GM19463 (cell line): ENCODE results near the gene SUPT7L.
"Not testable (repeated sequence)": the region's sequence is repeated elsewhere in the genome, so short reads cannot be mapped to it uniquely, and the experiment has no call there.

Experiments used
- ATAC-seq: cut with Tn5 transposase; IDR thresholded peaks from one replicate; pipeline ENCODE4 v1.9.1; 2021; ENCODE audit warnings: mild to moderate bottlenecking, moderate library complexity; ENCODE audit not compliant: unreplicated experiment

The SUPT7L gene

GRCh38 chr2:27640722-27641245 lies 22.6 kb downstream of the SUPT7L start:
- no peak for ATAC-seq

GRCh38 chr2:27638709-27639108 lies 24.7 kb downstream of the SUPT7L start:
- no peak for ATAC-seq

GRCh38 chr2:27638037-27638637 lies 25.3 kb downstream of the SUPT7L start:
- ATAC-seq, result no peak

- ATAC-seq, result no peak
Observed at GRCh38 chr2:27636766-27637165, 26.6 kb downstream of the SUPT7L start.

- no peak for ATAC-seq
Observed at GRCh38 chr2:27634291-27634690, 29.1 kb downstream of the SUPT7L start.

- not testable (repeated sequence) for ATAC-seq
Observed at GRCh38 chr2:27630257-27630656, 33.2 kb downstream of the SUPT7L start.

- ATAC-seq, result peak; percentile 99
Observed at GRCh38 chr2:27628767-27629709, 34.4 kb downstream of the SUPT7L start, which contains the start of the genes CCDC121 and GPN1. Gene CCDC121 (minus strand): TSS chr2:27629012. CDS start chr2:27627799, 1,213 bp downstream. Gene GPN1 (plus strand): TSS chr2:27629050. CDS start chr2:27629059, 9 bp downstream.

GRCh38 chr2:27627963-27628766 lies 35.2 kb downstream of the SUPT7L start:
- peak; percentile 19 for ATAC-seq

- not testable (repeated sequence) for ATAC-seq
Observed at GRCh38 chr2:27626921-27627320, 36.5 kb downstream of the SUPT7L start.

GRCh38 chr2:27626323-27626722 lies 37.1 kb downstream of the SUPT7L start:
- not testable (repeated sequence) for ATAC-seq

- no peak for ATAC-seq
Observed at GRCh38 chr2:27624943-27625342, 38.5 kb downstream of the SUPT7L start.

- ATAC-seq, result no peak
Observed at GRCh38 chr2:27622921-27623384, 40.5 kb downstream of the SUPT7L start.

GRCh38 chr2:27621524-27621923 lies 41.9 kb downstream of the SUPT7L start:
- no peak for ATAC-seq

GRCh38 chr2:27615316-27615715 lies 48.1 kb downstream of the SUPT7L start:
- no peak for ATAC-seq

GRCh38 chr2:27613985-27614384 lies 49.4 kb downstream of the SUPT7L start:
- ATAC-seq, result no peak

GRCh38 chr2:27606611-27607010 lies 56.8 kb downstream of the SUPT7L start:
- no peak for ATAC-seq
